ENCODE measurements around the gene EPHA1.

DNA sequence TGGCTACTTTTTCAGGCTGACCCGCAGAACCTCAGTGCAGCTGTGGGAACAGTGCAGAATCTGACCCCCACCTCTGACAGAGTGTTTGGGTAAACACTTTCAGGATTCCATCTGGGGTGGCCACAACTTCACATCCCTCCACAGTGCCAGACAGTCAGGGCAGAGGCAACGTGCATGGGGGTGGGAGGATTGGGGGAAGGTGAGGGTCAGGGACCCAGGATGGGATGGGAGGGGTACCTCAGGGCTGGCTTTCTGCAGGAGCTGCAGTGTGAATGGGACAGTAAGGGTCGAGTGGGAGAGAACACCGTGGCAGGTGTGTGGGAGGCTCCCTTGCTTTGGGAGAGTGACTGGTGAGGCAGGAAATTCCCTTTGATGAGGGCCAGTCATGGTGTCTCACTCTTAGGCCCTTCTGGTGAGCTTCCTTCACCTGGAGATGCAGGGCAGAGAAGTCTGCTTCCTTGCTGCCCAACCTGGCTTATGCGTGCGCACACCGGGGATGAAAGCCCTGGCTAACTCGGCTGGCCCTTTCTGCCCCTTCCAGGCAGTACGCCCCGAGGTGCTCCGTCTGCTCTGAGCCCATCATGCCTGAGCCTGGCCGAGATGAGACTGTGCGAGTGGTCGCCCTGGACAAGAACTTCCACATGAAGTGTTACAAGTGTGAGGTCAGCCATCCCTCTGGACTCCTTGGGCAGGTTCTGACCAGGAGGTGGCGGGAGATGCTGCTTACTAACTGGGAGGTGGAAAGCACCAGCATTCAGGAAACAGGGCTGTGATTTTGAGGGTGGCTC, 19.1 kb downstream of the EPHA1 start:
- TF ChIP-seq, protein P1, sequence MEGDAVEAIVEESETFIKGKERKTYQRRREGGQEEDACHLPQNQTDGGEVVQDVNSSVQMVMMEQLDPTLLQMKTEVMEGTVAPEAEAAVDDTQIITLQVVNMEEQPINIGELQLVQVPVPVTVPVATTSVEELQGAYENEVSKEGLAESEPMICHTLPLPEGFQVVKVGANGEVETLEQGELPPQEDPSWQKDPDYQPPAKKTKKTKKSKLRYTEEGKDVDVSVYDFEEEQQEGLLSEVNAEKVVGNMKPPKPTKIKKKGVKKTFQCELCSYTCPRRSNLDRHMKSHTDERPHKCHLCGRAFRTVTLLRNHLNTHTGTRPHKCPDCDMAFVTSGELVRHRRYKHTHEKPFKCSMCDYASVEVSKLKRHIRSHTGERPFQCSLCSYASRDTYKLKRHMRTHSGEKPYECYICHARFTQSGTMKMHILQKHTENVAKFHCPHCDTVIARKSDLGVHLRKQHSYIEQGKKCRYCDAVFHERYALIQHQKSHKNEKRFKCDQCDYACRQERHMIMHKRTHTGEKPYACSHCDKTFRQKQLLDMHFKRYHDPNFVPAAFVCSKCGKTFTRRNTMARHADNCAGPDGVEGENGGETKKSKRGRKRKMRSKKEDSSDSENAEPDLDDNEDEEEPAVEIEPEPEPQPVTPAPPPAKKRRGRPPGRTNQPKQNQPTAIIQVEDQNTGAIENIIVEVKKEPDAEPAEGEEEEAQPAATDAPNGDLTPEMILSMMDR (IDR thresholded peaks at IDR 0.05; ENCODE audit: insufficient read depth, low read length, poor library complexity, severe bottlenecking), result no peak
- no peak for TF ChIP-seq EZH2phosphoT487 (conservative IDR thresholded peaks at IDR 0.05; ENCODE audit: low read length)
